WTC11 (cell line): ENCODE results near the gene PARD3B. TPM values are rescaled to one million over a fixed set of nuclear protein-coding genes. Genes with fewer than 3 reads are reported as not detected.

Experiments
- ATAC-seq: fragments of 200-7000 bp; cut with Tn5 transposase; 2 replicates; pipeline ENCODE4 v1.10.0; 2021; ENCODE audit warnings: mild to moderate bottlenecking, moderate library complexity
- CTCF ChIA-PET: fragments of 300-600 bp; sonication (Branson Sonifier 250); formaldehyde crosslinking; loops from one replicate; lab custom pipeline; 2021; ENCODE audit warnings: antibody characterized with exemption; lab: Charles Lee
- POLR2A ChIA-PET: fragments of 350-600 bp; sonication (Branson Sonifier 250); formaldehyde crosslinking; loops from one replicate; lab custom pipeline; 2021; ENCODE audit warnings: antibody characterized with exemption; lab: Charles Lee
- DNase-seq: peaks from one replicate; pipeline ENCODE4 v3.0.0; 2021; ENCODE audit warnings: low spot score
- H3K27ac Mint-ChIP-seq: 2 replicates; pipeline ENCODE4 v1.8.0; 2021; ENCODE audit warnings: mixed read lengths
- H3K27me3 Mint-ChIP-seq: 2 replicates; pipeline ENCODE4 v1.8.0; 2021; ENCODE audit warnings: low read depth, mild to moderate bottlenecking, moderate library complexity, mixed read lengths
- H3K36me3 Mint-ChIP-seq: 2 replicates; pipeline ENCODE4 v1.8.0; 2021; ENCODE audit warnings: mixed read lengths
- H3K4me1 Mint-ChIP-seq: 2 replicates; pipeline ENCODE4 v1.8.0; 2022; ENCODE audit warnings: mixed read lengths
- H3K4me3 Mint-ChIP-seq: 2 replicates; pipeline ENCODE4 v1.8.0; 2021; ENCODE audit warnings: mild to moderate bottlenecking, moderate library complexity, mixed read lengths
- H3K9me3 Mint-ChIP-seq: 2 replicates; pipeline ENCODE4 v1.8.0; 2021; ENCODE audit warnings: mixed read lengths
- AFF4 ChIP-seq: sonication (generic); formaldehyde crosslinking; IDR thresholded peaks from 2 replicates; pipeline ENCODE4 v1.8.1; 2023; ENCODE audit warnings: mild to moderate bottlenecking, missing genetic modification reagents, borderline replicate concordance
- ARID4B ChIP-seq: sonication (generic); formaldehyde crosslinking; IDR thresholded peaks from 2 replicates; pipeline ENCODE4 v1.8.0; 2023; ENCODE audit warnings: missing genetic modification reagents, mild to moderate bottlenecking, borderline replicate concordance
- ATF1 ChIP-seq: sonication (generic); formaldehyde crosslinking; IDR thresholded peaks from 2 replicates; pipeline ENCODE4 v1.8.1; 2023; ENCODE audit warnings: mild to moderate bottlenecking, moderate library complexity, missing genetic modification reagents
- CBFB ChIP-seq: sonication (generic); formaldehyde crosslinking; IDR thresholded peaks from 2 replicates; pipeline ENCODE4 v1.8.1; 2022; ENCODE audit warnings: mild to moderate bottlenecking, low read depth, missing genetic modification reagents
- CREB1 ChIP-seq: sonication (generic); formaldehyde crosslinking; IDR thresholded peaks from 2 replicates; pipeline ENCODE4 v1.8.0; 2023; ENCODE audit warnings: mild to moderate bottlenecking, missing genetic modification reagents
- CREM ChIP-seq: sonication (generic); formaldehyde crosslinking; IDR thresholded peaks from 2 replicates; pipeline ENCODE4 v1.8.1; 2022; ENCODE audit warnings: mild to moderate bottlenecking, missing genetic modification reagents, moderate library complexity
- FOXP1 ChIP-seq: sonication (generic); formaldehyde crosslinking; IDR thresholded peaks from 2 replicates; pipeline ENCODE4 v1.8.0; 2022; ENCODE audit warnings: missing genetic modification reagents, mild to moderate bottlenecking, moderate library complexity, borderline replicate concordance
- GABPB1 ChIP-seq: sonication (generic); formaldehyde crosslinking; IDR thresholded peaks from 2 replicates; pipeline ENCODE4 v1.8.1; 2023; ENCODE audit warnings: mild to moderate bottlenecking, missing genetic modification reagents
- JAZF1 ChIP-seq: fragments of 250-450 bp; sonication (Bioruptor Pico); IDR thresholded peaks from 2 replicates; pipeline ENCODE4 v1.9.0; 2021; ENCODE audit warnings: moderate library complexity, mild to moderate bottlenecking, inconsistent platforms
- KAT7 ChIP-seq: sonication (generic); formaldehyde crosslinking; IDR thresholded peaks from 2 replicates; pipeline ENCODE4 v1.8.1; 2023; ENCODE audit warnings: missing genetic modification reagents, mild to moderate bottlenecking, borderline replicate concordance
- MXD4 ChIP-seq: fragments of 250-450 bp; sonication (Bioruptor Pico); IDR thresholded peaks from 2 replicates; pipeline ENCODE4 v1.8.0; 2021; ENCODE audit warnings: mild to moderate bottlenecking, moderate library complexity, borderline replicate concordance
- NR1H2 ChIP-seq: sonication (generic); formaldehyde crosslinking; IDR thresholded peaks from 2 replicates; pipeline ENCODE4 v1.9.0; 2021; ENCODE audit warnings: mild to moderate bottlenecking, moderate library complexity, missing genetic modification reagents
- PRDM15 ChIP-seq: sonication (generic); formaldehyde crosslinking; IDR thresholded peaks from 2 replicates; pipeline ENCODE4 v1.8.0; 2022; ENCODE audit warnings: missing genetic modification reagents
- PREB ChIP-seq: sonication (generic); formaldehyde crosslinking; IDR thresholded peaks from 2 replicates; pipeline ENCODE4 v1.8.1; 2022; ENCODE audit warnings: mild to moderate bottlenecking, missing genetic modification reagents, moderate library complexity, borderline replicate concordance
- RORB ChIP-seq: fragments of 250-450 bp; sonication (Bioruptor Pico); IDR thresholded peaks from 2 replicates; pipeline ENCODE4 v1.9.0; 2021; ENCODE audit warnings: mild to moderate bottlenecking
- SMAD4 ChIP-seq: sonication (generic); formaldehyde crosslinking; IDR thresholded peaks from 2 replicates; pipeline ENCODE4 v1.8.0; 2022; ENCODE audit warnings: mild to moderate bottlenecking, missing genetic modification reagents
- TEAD1 ChIP-seq: sonication (generic); formaldehyde crosslinking; IDR thresholded peaks from 2 replicates; pipeline ENCODE4 v1.8.0; 2022; ENCODE audit warnings: mild to moderate bottlenecking, missing genetic modification reagents
- ZNF219 ChIP-seq: sonication (generic); formaldehyde crosslinking; IDR thresholded peaks from 2 replicates; pipeline ENCODE4 v1.8.0; 2023; ENCODE audit warnings: missing genetic modification reagents, mild to moderate bottlenecking, borderline replicate concordance
- ZNF317 ChIP-seq: sonication (generic); formaldehyde crosslinking; IDR thresholded peaks from 2 replicates; pipeline ENCODE4 v1.8.1; 2023; ENCODE audit warnings: low read depth, mild to moderate bottlenecking, moderate library complexity, missing genetic modification reagents, borderline replicate concordance
- ZNF425 ChIP-seq: fragments of 250-450 bp; sonication (Bioruptor Pico); conservative IDR thresholded peaks from 2 replicates; pipeline ENCODE4 v1.9.0; 2021; ENCODE audit warnings: mild to moderate bottlenecking
- total RNA-seq: library from RNA; stranded (reverse); gene quantifications from 3 replicates; pipeline ENCODE4 v1.2.3, GENCODE V29; 2021

The PARD3B gene
- total RNA-seq, 1 experiment from 2014 or later: 5.6 TPM

- TF ChIP-seq PRDM15 (CRISPR knock-in tag): no peak
- TF ChIP-seq CREB1 (CRISPR knock-in tag): no peak
- TF ChIP-seq RORB: no peak
- TF ChIP-seq AFF4 (CRISPR knock-in tag): no peak
- TF ChIP-seq ZNF219 (CRISPR knock-in tag): no peak
- no peak for TF ChIP-seq TEAD1 (CRISPR knock-in tag)
Measured at GRCh38 chr2:204574486-204574885, 29.2 kb downstream of the PARD3B start (continued).

- H3K4me3 Mint-ChIP-seq: no peak overlapping the region
- ATAC-seq: no peak
- H3K4me1 Mint-ChIP-seq: peaks cover 8% of the 10 kb centered on the region
- H3K9me3 Mint-ChIP-seq: no peaks in the 10 kb centered on the region
- no peak for DNase-seq
- H3K27me3 Mint-ChIP-seq: no peaks in the 10 kb centered on the region
- POLR2A ChIA-PET: no interaction called here
- no peak overlapping the region for H3K27ac Mint-ChIP-seq
- CTCF ChIA-PET: no interaction called here
- no peaks in the 10 kb centered on the region for H3K36me3 Mint-ChIP-seq
- no peak for TF ChIP-seq KAT7
- TF ChIP-seq CBFB (CRISPR knock-in tag): no peak
- no peak for TF ChIP-seq ZNF317
- TF ChIP-seq MXD4 (CRISPR knock-in tag): no peak
- TF ChIP-seq PREB: no peak
- TF ChIP-seq ZNF425 (CRISPR knock-in tag): no peak
- no peak for TF ChIP-seq ARID4B (CRISPR knock-in tag)
- TF ChIP-seq GABPB1 (CRISPR knock-in tag): no peak
- no peak for TF ChIP-seq FOXP1 (CRISPR knock-in tag)
- TF ChIP-seq NR1H2: no peak
- TF ChIP-seq SMAD4 (CRISPR knock-in tag): no peak
- no peak for TF ChIP-seq CREM (CRISPR knock-in tag)
- no peak for TF ChIP-seq JAZF1
- TF ChIP-seq ATF1 (CRISPR knock-in tag): no peak
Measured at GRCh38 chr2:204575463-204575862, 30.2 kb downstream of the PARD3B start.
